Stimulated activated naive CD8-positive, alpha-beta T cell treated with anti-CD3 and anti-CD28 coated beads, Interleukin-15, amount 100 ng/mL, for 72 hours (primary cell): ENCODE data around the gene NFATC1.
A peak's percentile ranks its signal among the peaks of the same experiment; 100 is the strongest.

Experiments used
- ATAC-seq: fragments of 150-1000 bp; cut with Tn5 transposase; 2 replicates; pipeline ENCODE4 v1.10.0; 2021; ENCODE audit warnings: mild to moderate bottlenecking, moderate library complexity
- DNase-seq, 2 donors: peaks; one replicate each; pipeline ENCODE4 v3.0.0; 2021 to 2022
- H3K27ac Mint-ChIP-seq, 2 donors: one replicate each; pipeline ENCODE4 v1.8.0; 2022; ENCODE audit warnings: mild to moderate bottlenecking in 2 of 2, mixed read lengths in 2 of 2, moderate library complexity in 2 of 2
- H3K27me3 Mint-ChIP-seq: one replicate; pipeline ENCODE4 v1.8.0; 2022; ENCODE audit warnings: mixed read lengths
- H3K4me1 Mint-ChIP-seq: one replicate; pipeline ENCODE4 v1.8.0; 2022; ENCODE audit warnings: mild to moderate bottlenecking, mixed read lengths
- H3K4me3 Mint-ChIP-seq, 2 donors: one replicate each; pipeline ENCODE4 v1.8.0; 2022; ENCODE audit warnings: mild to moderate bottlenecking in 2 of 2, mixed read lengths in 2 of 2, moderate library complexity in 1 of 2
- H3K9me3 Mint-ChIP-seq, 2 donors: one replicate each; pipeline ENCODE4 v1.8.0; 2022; ENCODE audit warnings: mixed read lengths in 2 of 2

Gene NFATC1

DNA sequence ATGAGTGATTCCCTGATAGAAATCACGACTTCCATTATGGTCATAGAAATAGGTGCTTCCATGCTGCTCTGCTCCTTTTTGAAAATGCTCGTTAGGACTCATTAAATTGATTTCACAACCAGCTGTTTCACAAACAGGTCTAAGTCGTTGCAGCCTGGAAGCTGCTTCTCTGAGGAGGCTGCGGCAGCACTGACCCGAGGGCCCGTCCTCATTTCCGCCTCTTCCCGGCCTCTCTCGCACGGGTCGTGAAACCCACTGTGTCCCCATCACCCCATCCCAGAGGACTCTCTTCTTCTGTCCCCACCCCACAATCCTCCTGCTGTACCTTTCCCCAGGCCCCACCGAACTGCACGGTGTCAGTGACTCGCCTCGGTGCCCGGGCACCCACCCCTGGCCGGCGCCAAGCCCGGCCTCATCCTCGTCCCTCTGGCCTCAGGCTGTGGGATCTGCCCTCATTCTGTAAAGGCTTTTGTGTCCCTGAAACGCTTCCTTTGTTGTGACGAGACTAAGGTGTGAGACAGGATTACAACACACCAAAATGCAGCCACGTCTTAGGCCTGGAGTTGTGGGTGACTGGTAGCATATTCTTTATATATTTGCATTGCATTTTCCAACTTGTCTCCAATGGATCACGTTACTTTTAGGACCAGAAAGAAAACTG is 171.2 kb downstream of the NFATC1 start:
- no peak for DNase-seq
- ATAC-seq = no peak
- no peaks in the 10 kb centered on the region for H3K27me3 Mint-ChIP-seq
- peaks cover 6% of the 10 kb centered on the region for H3K4me1 Mint-ChIP-seq
- H3K9me3 Mint-ChIP-seq = peaks cover 5 to 20% of the 10 kb centered on the region in 2 donors
- H3K4me3 Mint-ChIP-seq = no peak overlapping the region
- peak overlapping the region in 1 of 2 donors; percentile 63 for H3K27ac Mint-ChIP-seq

- no peak for DNase-seq
- no peak overlapping the region for H3K4me3 Mint-ChIP-seq
These were observed 171.9 kb downstream of the NFATC1 start for GRCh38 chr18:79567481-79568147.

DNA sequence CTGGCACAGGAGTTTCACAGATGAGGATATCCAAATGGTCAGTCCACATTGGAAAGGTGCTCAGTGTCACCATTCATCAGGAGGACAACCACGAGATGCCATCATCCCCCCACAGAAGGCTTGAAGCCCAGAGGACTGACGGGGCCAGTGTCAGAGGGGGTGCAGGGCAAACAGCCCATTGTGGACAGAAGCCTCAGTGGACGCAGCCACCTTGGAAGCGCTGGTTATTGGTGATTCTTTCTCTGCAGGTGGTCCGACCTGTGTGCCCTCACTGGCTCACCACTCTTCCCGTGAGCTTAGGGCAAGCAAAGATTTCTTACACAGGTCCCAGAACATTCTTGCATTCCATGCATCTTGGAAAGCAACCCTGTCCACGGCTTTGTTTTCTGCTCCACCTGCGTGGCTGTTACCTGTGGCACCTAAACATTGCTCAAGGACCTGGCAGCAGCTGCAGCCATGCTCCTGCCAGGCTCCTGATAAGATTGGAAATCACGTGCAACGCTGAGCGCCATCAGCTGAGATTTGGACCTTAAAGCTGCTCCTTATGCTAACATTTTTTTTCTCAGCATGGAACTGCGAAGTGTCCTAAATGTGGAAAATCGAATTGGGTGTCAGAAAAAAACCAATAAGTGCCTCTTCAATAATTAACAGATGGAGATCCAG is 172.9 kb downstream of the NFATC1 start:
- Mint-ChIP-seq H3K27ac (no peak overlapping the region), H3K4me1 (peaks cover 6% of the 10 kb centered on the region), H3K9me3 (peaks cover 15 to 32% of the 10 kb centered on the region in 2 donors), H3K27me3 (no peaks in the 10 kb centered on the region), H3K4me3 (no peak overlapping the region)
- ATAC-seq (no peak), DNase-seq (no peak)

More at GRCh38 chr18:79567481-79568147, 171.9 kb downstream of the NFATC1 start:
- H3K27me3 Mint-ChIP-seq = no peaks in the 10 kb centered on the region
- peaks cover 6% of the 10 kb centered on the region for H3K4me1 Mint-ChIP-seq
- peaks cover 10 to 27% of the 10 kb centered on the region in 2 donors for H3K9me3 Mint-ChIP-seq
- H3K27ac Mint-ChIP-seq = no peak overlapping the region
- ATAC-seq = no peak

- ATAC-seq = no peak
- Mint-ChIP-seq H3K27me3 (no peaks in the 10 kb centered on the region), H3K27ac (no peak overlapping the region), H3K9me3 (peaks cover 10 to 22% of the 10 kb centered on the region in 2 donors), H3K4me1 (peaks cover 7% of the 10 kb centered on the region), H3K4me3 (no peak overlapping the region)
- no peak for DNase-seq
These were observed 174.0 kb downstream of the NFATC1 start for GRCh38 chr18:79569720-79570119.

GRCh38 chr18:79570266-79571201 is 174.8 kb downstream of the NFATC1 start:
- ATAC-seq (peak; percentile 29), DNase-seq (peak in 1 of 2 donors; percentile 5)
- peaks cover 10 to 22% of the 10 kb centered on the region in 2 donors for H3K9me3 Mint-ChIP-seq
- H3K4me3 Mint-ChIP-seq = peak overlapping the region in 1 of 2 donors; percentile 7
- H3K27ac Mint-ChIP-seq = peak overlapping the region in 1 of 2 donors; percentile 49
- H3K27me3 Mint-ChIP-seq = no peaks in the 10 kb centered on the region
- H3K4me1 Mint-ChIP-seq = peaks cover 15% of the 10 kb centered on the region

DNA sequence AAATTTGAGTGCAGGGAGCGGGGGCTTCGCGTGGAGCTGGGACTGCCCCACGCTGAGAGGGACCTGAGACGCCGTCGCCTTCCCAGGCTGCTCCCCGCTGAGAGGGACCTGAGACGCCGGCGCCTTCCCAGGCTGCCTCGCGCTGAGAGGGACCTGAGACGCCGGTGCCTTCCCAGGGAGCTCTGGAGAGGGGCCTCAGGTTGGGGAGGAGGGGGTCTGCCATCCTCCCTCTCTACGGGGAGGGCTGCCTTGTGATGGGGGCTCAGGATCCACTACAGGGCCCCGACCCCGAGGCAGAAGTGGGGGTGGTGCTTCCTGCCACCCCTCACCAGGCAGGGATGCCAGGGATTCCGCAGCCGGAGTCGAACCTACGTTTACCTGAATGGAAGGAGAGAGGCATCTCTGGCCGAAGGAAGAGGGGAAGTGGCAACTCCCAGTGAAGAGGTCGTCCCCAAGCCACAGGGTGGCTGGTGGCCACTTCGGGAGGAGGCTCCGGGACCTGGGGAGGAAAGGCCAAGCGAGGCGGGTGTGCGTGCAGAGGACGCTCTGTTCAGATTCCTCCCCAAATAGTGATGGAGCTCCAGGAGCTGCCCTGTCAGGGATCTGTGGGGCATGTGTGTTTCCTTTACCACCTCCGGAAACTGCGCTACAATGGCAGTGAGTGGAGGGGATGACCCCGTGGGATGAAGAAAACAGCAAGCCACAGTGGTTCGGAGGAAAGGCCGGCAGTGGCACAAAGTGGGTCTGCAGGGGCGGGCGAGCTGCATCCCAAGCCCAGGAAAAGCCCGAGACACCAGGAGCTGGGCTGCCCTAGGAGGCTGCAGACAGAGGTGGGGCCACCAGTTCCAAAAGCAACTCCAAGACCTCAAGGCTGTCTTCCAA is 175.7 kb downstream of the NFATC1 start:
- H3K4me1 Mint-ChIP-seq = peaks cover 20% of the 10 kb centered on the region
- peak overlapping the region in 1 of 2 donors; percentile 7 for H3K4me3 Mint-ChIP-seq
- H3K9me3 Mint-ChIP-seq = peaks cover 10 to 22% of the 10 kb centered on the region in 2 donors
- H3K27me3 Mint-ChIP-seq = no peaks in the 10 kb centered on the region
- no peak overlapping the region for H3K27ac Mint-ChIP-seq
- DNase-seq (peak in 1 of 2 donors; percentile 6), ATAC-seq (peak; percentile 26)

DNA sequence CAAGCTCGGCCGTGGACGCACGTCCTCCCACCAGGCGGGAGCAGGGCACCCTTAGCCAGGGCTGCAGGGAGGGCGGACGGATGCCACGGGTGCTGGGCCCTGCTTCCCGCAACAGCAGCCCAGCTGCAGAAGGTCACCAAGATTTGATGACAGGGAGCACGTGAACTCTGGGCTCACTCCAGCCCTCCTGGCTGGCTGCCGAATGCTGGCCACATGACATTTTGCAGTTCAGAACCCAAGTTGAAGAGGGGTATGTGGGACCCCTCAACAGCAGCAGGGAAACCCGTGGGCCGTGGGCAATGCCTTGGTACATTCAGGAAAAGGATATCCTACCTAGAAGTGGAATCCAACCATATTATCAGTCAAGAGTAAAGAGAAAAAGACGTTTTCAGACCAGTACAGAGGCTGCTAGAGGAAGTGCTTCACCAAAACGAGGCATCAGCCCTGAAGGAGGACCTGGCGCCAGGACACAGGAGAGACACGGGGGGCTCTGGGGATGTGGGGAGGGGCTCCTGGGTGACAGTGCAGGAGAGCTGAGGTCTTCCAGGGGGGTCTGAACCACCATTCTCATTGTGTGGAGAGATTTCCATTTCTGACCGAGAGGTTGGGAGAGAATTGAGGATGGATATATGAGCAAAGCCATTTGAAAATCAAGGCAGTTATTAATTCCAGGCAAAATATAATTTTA is 176.5 kb downstream of the NFATC1 start:
- Mint-ChIP-seq H3K27me3 (no peaks in the 10 kb centered on the region), H3K4me1 (peaks cover 20% of the 10 kb centered on the region), H3K4me3 (no peak overlapping the region), H3K27ac (no peak overlapping the region), H3K9me3 (peaks cover 10 to 22% of the 10 kb centered on the region in 2 donors)
- ATAC-seq (no peak), DNase-seq (peak in 1 of 2 donors; percentile 2)

DNA sequence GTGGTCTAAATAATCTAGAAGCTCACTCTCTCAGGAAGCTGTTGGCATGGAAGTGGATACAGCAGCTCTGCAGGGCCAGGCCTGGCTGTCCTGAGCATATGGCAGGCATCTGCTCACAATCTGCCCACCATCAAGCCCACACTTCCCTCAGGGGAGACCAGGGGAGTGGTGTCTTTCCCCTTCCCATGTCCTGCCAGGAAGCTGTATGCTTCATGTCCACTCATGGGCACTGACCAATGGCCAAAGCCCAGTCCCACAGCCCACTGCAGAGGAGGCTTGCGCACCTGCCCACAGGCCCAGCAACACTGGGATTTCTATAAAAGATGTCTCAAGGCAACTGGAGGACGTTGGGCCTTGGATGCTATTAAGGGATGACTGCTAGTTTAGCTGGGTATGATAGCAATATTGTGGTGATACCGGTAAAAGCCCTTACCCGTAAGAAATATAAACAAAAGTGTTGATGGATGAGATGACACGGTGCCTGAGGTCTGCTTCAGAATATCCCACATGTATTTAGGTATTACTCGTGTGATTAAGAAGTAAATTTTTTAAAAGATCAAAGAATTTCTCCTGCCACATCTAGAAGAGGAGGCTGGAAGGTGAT is 177.2 kb downstream of the NFATC1 start:
- Mint-ChIP-seq H3K27me3 (no peaks in the 10 kb centered on the region), H3K4me1 (peaks cover 20% of the 10 kb centered on the region), H3K4me3 (no peak overlapping the region), H3K9me3 (peaks cover 10 to 22% of the 10 kb centered on the region in 2 donors), H3K27ac (no peak overlapping the region)
- ATAC-seq (no peak), DNase-seq (peak in 1 of 2 donors; percentile 3)

GRCh38 chr18:79573921-79574491 is 178.3 kb downstream of the NFATC1 start:
- Mint-ChIP-seq H3K9me3 (peaks cover 10 to 22% of the 10 kb centered on the region in 2 donors), H3K27me3 (no peaks in the 10 kb centered on the region), H3K4me3 (no peak overlapping the region), H3K4me1 (peaks cover 20% of the 10 kb centered on the region), H3K27ac (no peak overlapping the region)
- DNase-seq (peak in 1 of 2 donors; percentile 4), ATAC-seq (no peak)

DNA sequence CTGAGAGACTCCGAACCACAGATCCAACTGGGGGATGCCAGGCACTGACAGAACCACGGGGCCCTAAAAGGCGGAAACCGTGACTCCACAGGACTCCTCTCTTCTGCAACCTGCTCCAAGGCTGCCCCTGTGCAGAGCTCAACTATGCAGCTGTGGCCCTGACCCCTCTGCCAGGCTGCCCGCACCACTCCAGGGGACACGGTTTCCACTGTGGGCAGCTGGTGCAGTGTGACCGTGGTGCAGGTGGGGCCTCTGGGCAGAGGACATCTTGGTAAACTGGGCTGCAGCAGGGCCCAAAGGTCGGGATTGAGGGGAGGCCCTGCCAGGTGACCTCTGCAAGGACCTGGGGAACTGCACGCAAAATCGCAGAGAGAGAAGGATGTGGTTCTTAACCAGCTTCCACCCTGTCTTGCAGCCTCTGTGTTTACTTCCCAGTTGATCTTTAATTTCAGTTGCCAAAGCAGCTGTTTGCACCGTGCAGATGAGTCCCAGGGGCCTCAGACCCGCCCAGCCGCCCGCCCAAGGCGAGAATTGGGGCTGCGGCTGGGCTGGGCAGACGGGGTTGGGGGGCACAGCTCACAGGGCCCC is 179.3 kb downstream of the NFATC1 start:
- Mint-ChIP-seq H3K4me3 (no peak overlapping the region), H3K27ac (no peak overlapping the region), H3K4me1 (peaks cover 20% of the 10 kb centered on the region), H3K27me3 (no peaks in the 10 kb centered on the region), H3K9me3 (peaks cover 10 to 22% of the 10 kb centered on the region in 2 donors)
- DNase-seq (peak in 1 of 2 donors; percentile 6), ATAC-seq (peak; percentile 27)

DNA sequence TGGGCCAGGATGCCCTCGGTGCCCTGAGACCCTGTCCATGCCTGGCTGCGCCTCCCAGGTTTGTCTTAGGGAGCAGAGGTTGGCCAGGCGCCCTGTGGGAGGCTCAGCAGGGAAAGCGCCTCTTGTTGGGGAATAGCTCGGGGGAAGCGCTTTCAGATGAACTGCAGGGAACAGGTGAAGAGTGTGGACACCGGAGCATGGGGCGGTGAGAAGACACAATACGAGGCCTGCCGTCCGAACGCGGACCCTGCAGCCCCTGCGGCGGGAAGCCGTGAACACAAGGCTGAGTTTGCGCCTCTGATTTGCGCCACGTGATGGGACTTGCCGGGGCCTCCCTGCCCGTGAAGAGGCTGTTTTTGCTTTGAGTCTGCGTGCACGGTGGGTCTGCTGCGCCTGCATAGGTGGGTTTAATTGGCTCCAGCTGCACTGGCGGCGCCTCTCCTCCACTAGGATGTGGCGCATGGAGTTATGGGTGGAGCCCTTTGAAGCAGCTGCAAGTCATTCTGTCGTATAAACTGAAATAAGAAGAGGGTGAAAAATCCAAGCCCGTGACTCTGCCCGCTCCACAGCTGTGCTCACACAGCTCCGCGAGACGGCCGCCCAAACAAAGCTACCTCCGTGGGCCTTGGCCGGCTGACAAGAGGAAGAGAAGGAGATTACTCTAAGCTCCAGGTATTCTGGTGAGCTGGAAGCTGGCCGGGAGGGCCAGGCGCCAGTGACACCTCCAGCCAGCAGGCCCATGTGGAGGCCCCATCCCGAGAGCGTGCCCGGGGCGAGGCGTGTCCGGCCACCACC is 180.4 kb downstream of the NFATC1 start:
- H3K4me3 Mint-ChIP-seq = no peak overlapping the region
- ATAC-seq = no peak
- H3K27ac Mint-ChIP-seq = peak overlapping the region in 1 of 2 donors; percentile 12
- H3K27me3 Mint-ChIP-seq = no peaks in the 10 kb centered on the region
- DNase-seq = no peak
- H3K4me1 Mint-ChIP-seq = peaks cover 16% of the 10 kb centered on the region
- H3K9me3 Mint-ChIP-seq = peaks cover 10 to 22% of the 10 kb centered on the region in 2 donors

GRCh38 chr18:79576686-79577351 is 181.1 kb downstream of the NFATC1 start:
- Mint-ChIP-seq H3K4me3 (no peak overlapping the region), H3K9me3 (peaks cover 10 to 17% of the 10 kb centered on the region in 2 donors), H3K4me1 (peaks cover 14% of the 10 kb centered on the region), H3K27ac (no peak overlapping the region), H3K27me3 (no peaks in the 10 kb centered on the region)
- peak; percentile 24 for ATAC-seq
- DNase-seq = no peak
